ENCODE data around the gene LONRF3.
"Not testable (repeated sequence)": the region's sequence is repeated elsewhere in the genome, so short reads cannot be mapped to it uniquely, and the experiment has no call there.

- not testable (repeated sequence) for TF ChIP-seq CTCF (IDR thresholded peaks at IDR 0.05); EZH2 (IDR thresholded peaks at IDR 0.05; ENCODE audit: borderline replicate concordance, insufficient read depth, low read depth, low read length, poor library complexity, severe bottlenecking)
Measured at GRCh38 chrX:119029656-119030055, 55.2 kb downstream of the LONRF3 start.
